UCSD-AML1 (cell line): ENCODE data around the gene MYO15A.
A peak's percentile ranks its signal among the peaks of the same experiment; 100 is the strongest.

ENCODE experiments used
- DNase-seq: peaks from one replicate; lab custom pipeline; 2025; ENCODE audit not compliant: unreplicated experiment; lab: John Stamatoyannopoulos, UW

Gene MYO15A

DNA sequence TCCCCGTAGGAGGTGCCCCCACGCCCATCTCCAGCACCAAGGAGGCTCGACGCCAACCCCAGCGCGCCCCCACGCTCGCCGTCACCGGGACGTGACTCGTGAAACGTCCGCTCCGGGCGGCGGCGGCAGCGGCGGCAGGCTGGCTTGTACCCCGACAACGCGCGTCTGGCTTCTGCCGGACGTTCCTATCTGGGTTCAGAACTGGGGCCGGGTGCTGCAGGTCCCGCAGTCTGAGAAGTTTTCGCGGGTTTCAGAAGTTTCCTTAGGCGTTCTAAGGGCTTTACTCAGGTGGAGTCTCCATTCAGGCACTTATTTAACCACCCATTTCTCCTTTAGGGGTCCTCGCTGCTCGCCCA, 74.4 kb downstream of the MYO15A start:
- DNase-seq: peak; percentile 92

DNA sequence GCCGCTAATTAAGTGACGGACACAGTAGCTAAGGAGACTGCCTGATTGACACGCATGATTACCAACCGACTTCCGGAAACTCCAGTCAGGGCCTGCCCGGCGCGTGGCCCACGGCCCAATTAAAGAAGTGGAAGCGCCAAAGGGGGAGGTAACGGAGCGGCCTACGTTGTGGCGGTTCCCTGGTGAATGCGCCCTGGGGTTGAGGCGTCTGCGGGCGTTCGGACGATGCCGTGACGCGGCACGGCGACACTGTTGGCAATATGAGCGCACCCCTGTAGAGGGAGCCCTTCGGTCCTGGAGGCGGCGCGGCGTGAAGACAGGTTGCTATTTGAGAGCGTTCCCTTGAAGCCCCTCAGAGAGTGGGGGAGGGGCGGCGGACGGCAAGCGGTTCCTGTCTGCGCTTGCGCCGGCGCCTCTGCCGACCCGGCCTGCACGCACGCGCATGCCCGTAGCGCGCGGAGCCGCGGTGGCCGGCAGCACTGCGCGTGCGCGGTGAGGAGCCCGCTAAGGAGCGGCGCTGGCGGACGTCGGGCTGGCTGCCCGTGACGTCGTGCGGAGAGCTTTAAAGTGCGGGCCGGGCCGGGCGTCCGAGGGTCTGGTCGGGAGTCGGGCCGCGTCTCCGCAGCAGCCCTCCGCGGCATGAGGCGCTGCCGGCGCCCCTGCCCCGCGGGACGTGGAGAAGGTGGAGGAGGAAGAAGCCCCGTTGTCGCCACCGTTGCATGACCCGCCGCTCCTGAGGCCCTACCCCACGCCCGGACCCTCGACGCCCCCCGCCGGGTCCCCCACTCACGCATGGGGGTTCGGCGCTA, 75.0 kb downstream of the MYO15A start, which contains the start of gene ALKBH5:
Gene ALKBH5, plus strand, starts transcription at position 495 of the 809 bp plus-strand sequence. CDS start 416 bp downstream, outside the sequence.
- DNase-seq: peak; percentile 99

DNA sequence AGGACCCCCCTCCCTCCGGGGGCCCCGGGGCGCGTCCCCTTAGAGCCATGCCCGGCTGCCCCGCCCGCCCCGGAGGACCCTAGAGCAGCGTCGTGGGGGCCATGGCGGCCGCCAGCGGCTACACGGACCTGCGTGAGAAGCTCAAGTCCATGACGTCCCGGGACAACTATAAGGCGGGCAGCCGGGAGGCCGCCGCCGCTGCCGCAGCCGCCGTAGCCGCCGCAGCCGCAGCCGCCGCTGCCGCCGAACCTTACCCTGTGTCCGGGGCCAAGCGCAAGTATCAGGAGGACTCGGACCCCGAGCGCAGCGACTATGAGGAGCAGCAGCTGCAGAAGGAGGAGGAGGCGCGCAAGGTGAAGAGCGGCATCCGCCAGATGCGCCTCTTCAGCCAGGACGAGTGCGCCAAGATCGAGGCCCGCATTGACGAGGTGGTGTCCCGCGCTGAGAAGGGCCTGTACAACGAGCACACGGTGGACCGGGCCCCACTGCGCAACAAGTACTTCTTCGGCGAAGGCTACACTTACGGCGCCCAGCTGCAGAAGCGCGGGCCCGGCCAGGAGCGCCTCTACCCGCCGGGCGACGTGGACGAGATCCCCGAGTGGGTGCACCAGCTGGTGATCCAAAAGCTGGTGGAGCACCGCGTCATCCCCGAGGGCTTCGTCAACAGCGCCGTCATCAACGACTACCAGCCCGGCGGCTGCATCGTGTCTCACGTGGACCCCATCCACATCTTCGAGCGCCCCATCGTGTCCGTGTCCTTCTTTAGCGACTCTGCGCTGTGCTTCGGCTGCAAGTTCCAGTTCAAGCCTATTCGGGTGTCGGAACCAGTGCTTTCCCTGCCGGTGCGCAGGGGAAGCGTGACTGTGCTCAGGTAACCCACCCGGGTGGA, 75.8 kb downstream of the MYO15A start:
- DNase-seq: peak; percentile 42

DNA sequence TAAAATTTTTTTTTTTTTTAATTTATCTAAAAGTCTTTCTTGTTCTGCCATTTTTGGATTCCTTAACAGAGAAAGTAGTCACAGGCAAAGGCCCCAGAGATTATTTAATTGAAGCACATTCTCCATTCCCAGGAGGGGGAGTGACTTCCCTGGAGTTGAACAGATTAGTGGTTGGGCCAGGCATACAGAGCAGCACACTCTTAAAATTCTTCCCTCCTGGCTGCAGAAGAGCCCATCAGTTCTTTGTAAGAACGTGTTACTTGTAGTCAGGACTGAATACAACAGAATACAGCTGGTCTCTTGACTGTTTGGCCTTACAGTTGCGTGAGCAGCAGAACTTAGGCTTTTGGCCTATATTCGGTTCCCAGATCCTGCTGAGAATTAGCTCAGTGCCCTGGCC, 76.8 kb downstream of the MYO15A start:
- no peak for DNase-seq

DNA sequence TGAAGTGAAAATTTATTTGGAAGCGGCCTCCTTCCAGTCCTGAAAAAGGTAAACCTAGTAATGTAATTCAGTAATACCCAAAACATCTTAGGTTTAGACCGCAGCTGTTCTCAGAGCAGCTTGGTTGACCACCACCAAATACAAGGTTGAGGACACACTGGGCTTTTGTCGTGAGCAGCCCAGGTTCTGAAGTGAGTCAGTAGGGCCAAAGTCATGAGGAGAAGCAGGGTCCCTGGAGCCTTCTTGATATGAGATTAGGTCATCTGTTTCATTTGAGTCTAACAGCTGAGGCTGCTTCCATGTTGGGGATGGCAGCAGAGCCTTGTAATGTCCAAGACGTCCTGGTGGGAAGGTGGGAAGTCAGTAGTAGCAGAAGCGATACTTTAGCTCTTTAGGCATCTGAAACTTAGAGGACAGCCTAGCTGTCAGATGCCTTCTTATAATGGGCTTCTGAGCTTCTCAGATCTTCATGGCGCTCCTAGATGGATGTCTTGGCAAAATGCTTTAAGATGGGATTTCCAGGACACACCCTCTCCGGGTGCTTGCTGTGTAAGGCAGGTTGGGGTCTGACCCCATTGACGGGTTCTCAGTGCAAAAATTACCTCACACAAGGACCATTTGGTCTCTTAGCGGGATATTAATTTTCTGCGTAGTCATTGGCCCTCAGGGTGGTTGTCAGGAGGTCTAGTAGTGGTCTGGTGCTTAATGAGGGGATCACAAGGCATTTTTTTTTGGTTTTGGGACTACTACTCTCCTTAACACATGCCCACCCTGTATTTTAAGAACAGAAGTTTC, 77.5 kb downstream of the MYO15A start:
- DNase-seq: no peak

DNA sequence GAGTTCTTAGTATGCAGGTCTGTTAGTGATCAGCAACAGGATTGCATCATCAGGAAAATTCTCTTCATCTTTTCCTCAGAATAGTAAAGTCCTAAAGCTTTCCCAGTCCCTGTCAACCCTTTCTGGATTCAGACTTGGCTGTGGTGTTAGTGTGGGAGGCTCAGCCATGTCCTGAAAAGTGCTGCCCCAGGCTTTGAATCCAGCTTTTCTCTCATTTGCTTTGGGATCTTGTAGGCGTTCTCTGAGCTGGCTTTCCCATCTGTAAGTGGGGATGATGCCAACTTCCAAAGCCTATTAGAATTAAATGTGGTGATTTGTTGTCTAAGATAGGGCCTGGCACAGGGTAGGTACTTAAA, 78.0 kb downstream of the MYO15A start:
- no peak for DNase-seq

DNA sequence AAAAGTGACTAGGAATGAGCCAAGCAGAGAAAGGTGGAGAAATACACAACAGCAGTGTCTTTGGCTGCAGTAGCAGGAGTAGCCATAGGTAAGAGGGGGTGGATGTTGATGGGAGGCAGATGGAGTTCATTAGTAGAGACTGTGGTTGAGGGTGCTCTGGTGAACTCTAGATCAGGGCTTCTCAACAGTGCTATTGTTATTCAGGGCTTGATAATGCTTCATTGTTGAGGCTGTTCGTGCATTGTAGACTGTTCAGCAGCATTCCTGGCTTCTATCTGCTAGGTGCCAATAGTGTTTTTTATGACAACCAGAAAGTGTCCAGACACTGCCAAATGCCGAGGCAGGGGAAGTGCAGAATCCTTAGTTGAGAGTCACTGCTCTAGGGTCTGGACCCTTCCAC, 78.7 kb downstream of the MYO15A start:
- no peak for DNase-seq

DNA sequence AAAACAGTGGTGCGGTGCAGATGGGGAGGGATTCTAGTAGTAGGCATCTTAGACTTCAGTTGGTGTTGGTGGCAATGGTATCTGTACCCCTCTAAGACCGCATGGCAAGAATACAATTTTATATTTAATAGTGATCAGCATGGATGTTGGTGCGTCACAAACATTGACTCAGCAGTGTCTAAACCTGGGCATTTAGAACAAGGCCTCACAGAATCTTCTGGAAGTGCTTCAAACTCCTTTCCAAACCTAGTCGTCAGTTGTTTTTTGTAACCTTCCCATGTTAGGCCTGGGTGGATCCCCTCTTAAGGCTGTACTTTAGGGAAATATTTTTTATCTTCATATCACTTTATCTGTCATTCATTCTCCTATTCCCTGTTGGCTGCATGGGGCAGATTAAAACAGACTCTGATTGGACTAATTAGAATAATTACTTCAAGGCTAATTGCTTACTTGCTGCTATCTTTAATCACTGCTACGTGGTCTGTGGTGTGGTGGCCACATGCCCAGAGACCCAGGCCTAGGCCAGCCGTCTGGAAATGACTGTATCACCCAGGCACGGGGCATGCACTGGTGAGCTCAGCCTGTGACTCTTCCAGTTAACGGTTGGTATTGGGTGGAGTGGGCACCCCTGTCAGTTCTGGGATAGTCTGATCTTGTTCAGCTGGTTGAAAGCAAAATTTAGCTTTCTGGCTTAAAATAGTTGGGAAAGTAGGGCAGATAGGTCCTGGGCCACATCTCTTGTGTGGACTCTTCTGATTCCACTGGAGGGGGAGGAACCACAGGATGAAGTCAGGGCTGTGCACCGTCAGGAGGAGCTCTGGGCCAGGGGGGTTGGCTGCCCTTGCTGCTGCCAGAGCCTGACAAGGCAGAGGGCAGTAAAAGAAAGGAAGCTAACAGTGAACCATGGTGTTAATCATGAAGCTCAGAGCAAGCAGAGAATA, 79.5 kb downstream of the MYO15A start:
- DNase-seq: no peak

DNA sequence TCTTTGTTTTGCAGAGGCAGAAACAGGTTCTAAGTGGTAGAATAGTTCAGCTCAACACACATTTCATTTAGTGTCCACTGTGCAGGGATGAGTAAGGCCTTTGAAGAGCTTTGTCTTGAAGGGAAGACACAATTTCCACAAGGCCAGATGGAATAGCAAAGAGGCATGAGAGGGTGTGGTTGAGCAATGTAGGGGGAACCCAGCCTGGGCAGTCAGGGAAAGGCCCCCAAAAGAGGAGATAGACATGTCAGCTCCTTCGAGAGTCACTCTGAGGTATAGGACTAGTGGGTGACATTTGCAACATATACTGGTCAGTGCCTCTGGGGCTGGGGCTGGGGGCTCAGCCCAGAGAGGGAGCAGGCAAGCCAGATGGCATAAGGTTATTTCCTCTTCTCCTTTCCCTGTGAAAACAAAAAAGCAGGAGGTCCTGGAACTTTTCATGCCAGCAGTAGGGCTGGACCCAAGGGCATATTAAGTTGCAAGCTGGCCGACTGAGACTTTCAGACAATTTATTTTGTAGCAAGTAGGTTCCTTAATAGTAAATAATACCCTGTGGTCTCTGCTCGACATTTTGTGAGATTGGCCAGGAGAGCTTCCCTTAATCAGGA, 82.2 kb downstream of the MYO15A start:
- DNase-seq: no peak

DNA sequence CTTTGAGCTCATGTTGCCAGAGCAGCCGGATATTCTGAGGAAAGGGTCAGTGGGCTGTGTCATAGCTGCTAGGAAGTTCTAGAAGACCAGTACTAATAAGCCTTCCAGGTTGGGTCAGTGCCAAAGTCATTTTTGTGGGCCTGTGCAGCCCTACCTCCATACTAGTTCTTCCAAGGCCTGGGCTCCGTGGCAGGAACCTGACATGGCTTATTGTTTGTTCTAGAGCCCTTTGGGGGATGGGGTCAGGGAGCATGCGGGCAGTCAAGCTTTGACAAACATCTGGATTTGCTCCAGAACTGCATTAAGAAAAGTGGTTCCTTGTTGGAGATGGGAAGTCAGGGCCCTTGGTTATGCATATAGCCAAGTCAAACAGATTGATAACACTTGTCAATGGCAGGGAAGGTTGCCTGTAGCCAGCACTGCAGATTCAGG, 82.7 kb downstream of the MYO15A start:
- DNase-seq: no peak

DNA sequence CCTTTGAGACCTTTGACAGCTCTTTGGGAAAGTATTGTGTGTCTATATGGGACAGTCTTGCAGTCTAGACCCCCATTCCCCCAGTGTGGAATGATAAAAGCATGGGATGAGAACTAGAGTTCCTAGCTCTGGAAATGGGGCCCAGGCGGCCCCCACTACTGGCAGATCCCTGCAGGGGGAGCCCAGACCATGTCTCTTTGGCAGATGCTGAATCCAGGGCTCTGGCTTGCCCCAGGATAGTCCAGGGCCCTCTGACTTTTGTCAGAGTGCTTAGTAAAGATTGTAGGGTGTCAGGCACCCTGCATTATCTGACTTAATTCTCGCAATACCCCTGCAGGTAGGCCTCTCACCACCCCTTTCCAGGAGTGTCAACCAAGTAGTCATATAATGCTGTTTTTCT, 83.4 kb downstream of the MYO15A start:
- DNase-seq: no peak

DNA sequence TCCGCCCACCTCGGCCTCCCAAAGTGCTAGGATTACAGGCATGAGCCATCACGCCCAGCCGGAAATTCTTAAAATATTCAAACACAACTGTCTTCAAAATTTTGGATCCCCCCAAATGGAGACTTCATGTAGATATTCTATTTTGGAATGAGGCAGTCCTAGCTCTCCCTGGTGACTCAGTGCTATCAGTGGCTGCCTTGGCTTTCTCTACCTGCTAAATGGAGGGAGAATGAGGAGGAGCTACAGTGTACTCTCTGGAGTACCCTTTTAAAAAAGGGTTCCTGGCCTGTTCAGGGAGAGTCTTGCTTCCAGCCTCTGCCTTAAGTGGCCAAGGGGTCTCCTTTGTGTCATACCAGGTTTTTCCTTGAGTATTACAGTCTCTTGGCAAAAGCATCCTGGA, 85.8 kb downstream of the MYO15A start:
- DNase-seq: no peak

DNA sequence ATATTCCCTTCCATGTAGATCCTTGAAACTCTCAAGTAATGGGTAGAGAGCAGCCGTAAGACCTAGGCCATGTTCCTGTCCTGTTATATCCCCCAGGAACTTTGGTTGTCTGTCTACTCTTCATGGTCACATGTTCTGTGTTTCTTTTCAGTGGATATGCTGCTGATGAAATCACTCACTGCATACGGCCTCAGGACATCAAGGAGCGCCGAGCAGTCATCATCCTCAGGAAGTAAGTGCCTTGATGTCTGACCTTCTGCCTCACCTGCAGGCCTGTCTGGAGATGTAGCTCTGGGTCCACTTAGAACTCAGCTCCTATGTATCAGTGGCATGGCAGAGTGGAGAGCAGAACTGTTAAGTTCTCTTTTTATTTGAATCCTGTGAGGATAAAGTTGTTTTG, 86.2 kb downstream of the MYO15A start:
- no peak for DNase-seq

DNA sequence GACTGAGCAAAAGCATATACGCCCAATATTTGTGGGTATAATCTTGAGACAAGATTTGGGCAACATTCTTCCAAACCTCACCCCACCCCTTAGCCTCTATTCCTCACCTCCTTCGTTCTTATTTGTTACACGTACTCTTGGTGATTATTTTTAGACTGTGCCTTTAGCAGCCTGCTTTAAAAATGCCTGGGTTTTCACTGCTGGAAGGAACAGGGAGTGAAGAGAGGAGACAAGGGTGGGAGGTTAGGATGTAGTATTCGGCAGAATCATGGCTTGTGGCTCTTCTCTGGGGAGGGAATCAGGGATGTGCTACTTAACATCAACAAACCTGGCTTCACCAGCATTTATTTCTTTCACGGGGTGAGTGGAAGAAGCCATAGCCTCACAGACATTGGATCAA, 86.7 kb downstream of the MYO15A start:
- no peak for DNase-seq

DNA sequence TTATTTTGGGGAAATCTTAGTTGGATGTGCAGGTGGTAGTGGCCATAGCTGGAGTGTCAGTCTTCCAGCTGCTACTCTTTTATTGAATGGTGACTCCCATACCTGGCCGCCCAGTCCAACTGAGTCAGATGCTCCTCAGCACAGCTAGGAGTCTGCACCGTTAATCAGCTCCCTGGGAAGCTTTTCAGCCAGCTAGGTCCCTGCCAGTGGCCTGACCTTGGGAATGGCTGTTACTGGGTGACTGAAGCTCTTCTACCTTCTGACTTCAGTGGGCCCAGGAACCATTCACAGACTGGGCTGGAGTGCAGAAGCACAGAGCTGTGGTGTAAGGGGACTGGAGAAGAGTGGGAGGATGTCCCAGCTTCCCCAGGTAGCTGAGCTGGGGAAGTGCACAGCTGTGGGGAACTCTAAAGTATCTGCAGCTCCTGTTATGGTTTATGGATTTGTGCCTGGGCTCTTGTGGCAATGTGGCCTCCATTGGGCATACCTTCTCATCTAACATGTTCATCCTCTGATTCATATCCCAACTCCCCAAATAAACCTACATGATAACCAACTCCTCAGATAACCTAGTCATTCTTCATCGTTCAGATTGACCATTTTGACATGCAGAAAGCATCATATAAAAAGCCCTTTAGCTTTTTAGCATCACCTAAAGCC, 89.1 kb downstream of the MYO15A start:
- no peak for DNase-seq

DNA sequence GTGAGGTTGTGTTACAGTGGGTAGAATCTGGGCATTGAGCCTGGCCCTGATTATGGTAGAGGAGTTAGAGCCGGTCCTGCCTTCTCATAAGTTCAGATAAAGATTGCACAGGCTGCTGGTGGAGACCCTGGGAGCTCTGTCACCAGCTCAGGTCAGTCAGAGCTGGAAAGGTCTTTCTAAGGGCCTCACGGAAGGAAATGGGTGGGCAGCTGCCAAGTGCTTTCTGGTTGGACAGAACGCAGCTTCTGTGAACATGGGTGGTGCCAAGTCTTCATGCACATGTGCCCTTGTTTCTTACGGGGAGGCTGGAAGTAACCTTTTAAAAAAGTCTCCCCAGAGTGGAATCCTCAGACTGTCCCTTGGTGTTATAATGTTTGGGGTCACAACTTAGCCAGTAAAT, 90.0 kb downstream of the MYO15A start:
- DNase-seq: no peak

DNA sequence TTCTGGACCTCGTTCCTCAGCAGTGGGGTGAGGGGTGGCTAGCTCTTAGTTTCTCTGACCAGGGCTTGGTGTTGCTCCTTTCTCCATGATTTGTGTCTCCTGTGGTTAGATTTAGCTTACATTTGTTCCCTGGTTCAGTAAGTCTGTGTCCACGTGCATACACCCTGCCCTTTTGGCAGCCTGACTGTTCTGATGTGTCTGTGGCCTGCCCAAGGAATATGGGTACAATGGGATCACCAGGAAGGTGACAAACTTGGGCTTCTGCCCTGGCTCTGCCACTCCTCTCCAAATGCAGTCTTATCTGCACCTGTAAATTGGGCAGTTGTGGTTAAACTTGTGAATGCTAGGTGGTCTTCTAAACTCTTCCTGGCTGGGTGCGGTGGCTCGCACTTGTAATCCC, 92.6 kb downstream of the MYO15A start:
- DNase-seq: no peak

DNA sequence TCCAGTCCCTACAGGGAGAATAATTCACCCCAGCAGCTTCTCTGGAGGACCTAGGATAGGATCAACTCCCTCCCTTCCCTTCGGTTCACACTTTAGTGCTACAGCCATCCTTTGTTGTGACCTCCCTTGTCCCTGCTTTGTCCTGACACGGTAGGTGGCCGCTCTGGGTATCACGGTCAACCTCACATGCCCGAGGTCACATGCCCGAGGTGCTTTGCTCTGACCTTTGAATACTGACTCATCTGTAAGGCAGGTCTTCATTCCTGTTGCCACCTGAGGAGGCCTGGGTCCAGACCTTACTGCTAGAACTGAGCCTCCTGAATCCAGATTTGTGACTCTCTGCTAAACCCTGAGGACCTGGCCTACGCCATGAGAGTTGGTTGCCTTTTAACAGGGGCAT, 94.8 kb downstream of the MYO15A start:
- DNase-seq: no peak

DNA sequence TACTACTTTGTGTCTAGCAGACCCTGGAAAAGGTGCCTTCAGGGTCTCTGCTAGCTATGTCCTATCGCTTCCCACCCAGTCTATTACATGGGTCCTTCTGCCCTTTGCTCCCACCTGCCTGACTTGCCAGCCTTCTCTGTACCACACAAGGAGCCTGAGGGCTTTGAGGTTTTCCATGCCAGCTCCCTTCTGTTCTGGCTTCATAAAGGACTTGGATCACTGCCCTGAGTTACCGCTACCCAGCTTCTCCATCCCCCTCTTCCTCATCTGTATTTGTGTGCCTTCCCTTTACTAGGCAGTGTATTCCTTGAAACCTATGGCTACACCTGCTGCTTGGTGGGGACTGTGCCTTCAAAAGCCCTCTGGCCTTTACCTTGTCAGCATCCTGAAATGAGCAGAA, 97.3 kb downstream of the MYO15A start:
- DNase-seq: no peak
